ENCODE data around the gene SLC39A3. TPM values are rescaled to one million over a fixed set of nuclear protein-coding genes. Genes with fewer than 3 reads are reported as not detected.

Gene SLC39A3
- total and polyA plus RNA-seq, 2 of the 8 experiments (the other 6 are each of a cell fraction or from before 2014, with no cell fraction given), result 33.0 to 52.9 TPM

DNA sequence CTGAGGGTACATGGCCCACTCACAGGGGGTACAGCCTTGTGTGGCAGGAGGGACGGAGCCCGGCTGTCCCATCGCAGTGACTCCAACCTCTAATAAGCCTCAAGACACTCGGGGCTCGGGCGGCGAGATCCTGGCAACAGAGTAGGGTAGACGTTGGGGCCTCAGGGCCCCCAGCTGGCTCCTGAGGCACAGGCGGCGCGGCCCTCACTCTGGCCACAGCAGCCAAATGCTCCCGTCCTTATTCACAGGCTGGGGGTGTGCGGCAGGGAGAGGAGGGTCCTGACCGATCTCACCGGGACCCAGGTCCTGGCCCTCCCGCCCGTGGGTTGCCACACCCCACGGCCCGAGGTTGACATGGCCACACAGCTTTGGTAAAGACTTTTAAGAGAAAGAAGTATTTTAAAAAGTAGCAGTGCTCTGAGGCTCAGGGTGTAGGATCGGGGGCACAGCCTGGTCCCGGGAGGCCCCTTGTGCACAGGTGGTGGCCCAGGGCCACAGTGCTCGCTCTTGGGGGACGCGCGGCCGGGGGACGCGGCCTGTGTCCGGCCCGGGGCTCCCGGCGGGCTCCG, 7.6 kb downstream of the SLC39A3 start (continued):
- no peak for TF ChIP-seq POLR2A (IDR thresholded peaks at IDR 0.05; ENCODE audit: control extremely low read depth in 1 of 2, low read depth in 2 of 2, low read length in 2 of 2)

All from H1 (cell line).